Ovary (tissue), 9 donors: ENCODE measurements around the gene ABCB6. TPM values are rescaled to one million over a fixed set of nuclear protein-coding genes. Genes with fewer than 3 reads are reported as not detected.

ENCODE experiments used
- DNase-seq, 5 donors: peaks; one replicate each; pipeline ENCODE4 v3.0.0-alpha.2; 2019 to 2020
- H3K27ac ChIP-seq, 2 donors: fragments of 200-600 bp; one replicate each; pipeline versions ENCODE4 v1.5.1 to v1.8.0; 2019 to 2022
- H3K27me3 ChIP-seq: fragments of 200-600 bp; one replicate; pipeline ENCODE4 v1.8.0; 2022
- H3K36me3 ChIP-seq: fragments of 200-600 bp; sonication (generic); one replicate; pipeline ENCODE4 v1.5.1; 2019
- H3K4me1 ChIP-seq: one replicate; pipeline ENCODE4 v1.8.1; 2013; ENCODE audit warnings: mild to moderate bottlenecking, moderate library complexity; ENCODE audit not compliant: insufficient read depth
- H3K4me3 ChIP-seq: fragments of 200-600 bp; sonication (generic); one replicate; pipeline ENCODE4 v1.5.1; 2017
- H3K9me3 ChIP-seq, 2 donors: fragments of 200-600 bp in 1 of 2; sonication (generic) in 1 of 2; one replicate each; pipeline versions ENCODE4 v1.5.1 to v1.8.1; 2013 to 2019; ENCODE audit warnings: mild to moderate bottlenecking in 1 of 2, moderate library complexity in 1 of 2
- CTCF ChIP-seq, 3 donors: fragments of 450-650 bp in 2 of 3; fragments of 200-600 bp in 1 of 3; IDR thresholded peaks; one replicate each; pipeline versions ENCODE4 v1.5.1 to v1.8.0; 2016 to 2022; ENCODE audit warnings: antibody characterized with exemption in 3 of 3, mild to moderate bottlenecking in 1 of 3
- EP300 ChIP-seq: sonication (generic); formaldehyde crosslinking; IDR thresholded peaks from one replicate; pipeline ENCODE4 v1.6.1; 2017; ENCODE audit warnings: antibody characterized with exemption
- POLR2A ChIP-seq: fragments of 450-650 bp; IDR thresholded peaks from one replicate; pipeline ENCODE4 v1.6.1; 2017; ENCODE audit warnings: antibody characterized with exemption, mild to moderate bottlenecking, moderate library complexity
- WGBS, 3 donors: extraction: QIAGEN DNeasy Blood & Tissue Kit in 1 of 3; methylation state at CpG; one replicate each; pipeline versions ENCODE4 v1.1.5 to v1.1.7; 2013 to 2017; 5-methylcytosine and 5-hydroxymethylcytosine counted together
- intact Hi-C, 4 donors: fragments of 100-400 bp; cut with DNase I; formaldehyde crosslinking; loops; one replicate each; pipeline versions ENCODE4 v1.11.0 to v1.15.1; 2022 to 2023
- polyA plus RNA-seq, 2 donors: library from polyadenylated mRNA; stranded (reverse); fragments of 200-250 nt in 1 of 2; fragments of 350-450 nt in 1 of 2; fragmentation: Illumina TruSeq in 1 of 2; extraction: RNeasy Lipid Tissue Mini Kit (QIAGEN cat#74804) in 1 of 2; gene quantifications; one replicate each; pipeline ENCODE4 v1.2.3, GENCODE V29; 2013 to 2014
- total RNA-seq, 7 donors: library from RNA; depleted of rRNA in 2 of 7; stranded (reverse); fragments of >200 nt in 2 of 7; fragmentation: NEBNext Ultra II Directional in 3 of 7; extraction: Animal tissue kit (Norgen Biotek cat#: 25700) in 3 of 7; gene quantifications; one replicate each; pipeline versions ENCODE4 v1.1.0 to v1.2.4, GENCODE V29; 2016 to 2023
- donor health status: DM: no; HTN: no; CAD: no; lungs with moderate emphysema.
- donor health status: DM: no; HTN: no; CAD: no.
- donor health status: Bipolar disorder and iron deficiency.
- donor health status: DM: yes; HTN: yes; CAD: no.
- donor health status: DM: no; HTN: no; CAD: no.
- donor health status: DM: yes; HTN: yes; CAD: no.

Gene ABCB6
- total and polyA plus RNA-seq, 9 donors: 12.0 to 64.5 (median 35.9) TPM

DNA sequence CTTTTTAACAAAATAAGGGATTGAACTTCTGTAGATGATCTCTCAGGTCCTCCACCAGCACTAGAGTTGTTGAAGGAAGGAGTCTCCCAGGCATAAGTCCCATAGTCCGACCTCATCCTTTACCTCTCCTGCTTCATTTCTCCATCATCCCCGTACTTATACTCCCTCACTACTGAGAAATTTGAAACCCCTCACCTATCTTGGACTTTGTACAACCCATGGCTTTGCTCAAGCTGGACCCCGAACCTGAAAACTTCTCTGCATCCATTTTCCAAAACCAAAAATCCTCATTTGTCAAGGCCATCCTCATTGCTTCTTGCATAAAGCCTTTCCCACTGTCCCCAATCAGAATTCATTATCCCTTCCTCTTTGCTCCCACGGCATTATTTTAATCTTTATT lies 57.7 kb downstream of the ABCB6 start:
- TF ChIP-seq EP300 (no peak), POLR2A (no peak), CTCF (IDR thresholded peaks at IDR 0.05) (no peak)
- intact Hi-C loops: loop anchor here in 3 of 4 donors (2.0 to 10.0 kb wide), 6 partner anchors 16 to 374 kb away; partner anchors contain the start of genes DNPEP (in 2 of the 3) and CNPPD1 (in 1 of the 3)
- 59 to 66% (median 65%) methylated on average over 4 of the region's 4 CpGs for WGBS, 3 donors
- H3K27me3 ChIP-seq: no peaks in the 10 kb centered on the region
- H3K27ac ChIP-seq: peak overlapping the region in 1 of 2 donors; percentile 93
- peak overlapping the region; percentile 66 for H3K4me3 ChIP-seq
- H3K36me3 ChIP-seq: no peaks in the 10 kb centered on the region
- peaks cover 5% of the 10 kb centered on the region for H3K4me1 ChIP-seq
- no peaks in the 10 kb centered on the region for H3K9me3 ChIP-seq
- DNase-seq: no peak

DNA sequence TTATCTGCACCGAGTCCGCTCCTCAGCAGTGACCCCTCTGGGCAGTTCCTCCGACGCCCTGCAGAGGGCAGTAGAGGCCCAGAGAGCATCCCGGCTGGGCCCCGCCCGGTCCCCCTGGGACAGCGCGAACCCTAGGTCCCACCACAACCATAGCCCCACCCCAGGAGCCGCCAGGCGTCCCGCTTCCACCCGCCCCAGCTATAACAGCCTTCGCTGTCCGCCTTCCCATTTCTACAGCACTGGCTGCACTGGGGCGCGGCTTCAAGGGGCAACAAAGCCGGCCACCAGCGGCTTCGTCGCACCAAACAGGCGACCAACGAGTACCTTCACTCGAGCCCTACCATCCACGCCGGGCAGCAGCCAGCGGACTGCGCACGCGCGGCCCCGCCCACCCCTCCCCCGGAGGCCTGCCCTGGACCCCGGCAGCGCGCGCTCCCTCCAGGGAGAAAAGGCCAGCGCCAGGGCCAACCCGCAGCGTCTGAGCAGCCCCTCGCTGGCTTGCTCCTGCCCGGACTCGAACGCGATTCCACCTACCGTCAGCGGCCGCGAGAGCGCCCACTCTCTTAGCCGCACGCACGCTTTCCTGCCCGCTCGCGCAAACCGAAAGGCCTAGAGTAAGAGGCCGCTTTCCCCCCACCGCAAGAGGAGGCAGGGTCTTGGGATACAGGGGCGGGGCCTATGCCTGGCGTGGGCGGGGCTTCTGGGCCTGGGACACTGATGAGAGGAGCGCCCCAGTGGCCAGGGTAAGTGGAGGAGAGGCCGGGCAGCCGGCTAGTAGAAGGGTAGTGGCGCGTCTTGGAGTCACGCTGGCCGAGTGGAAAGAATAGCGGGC lies 58.4 kb downstream of the ABCB6 start, which contains the start of gene NHEJ1:
Gene NHEJ1, minus strand, starts transcription at position 630 of the 832 bp plus-strand sequence. CDS start 2,453 bp downstream, outside the sequence.
- peaks cover 5% of the 10 kb centered on the region for H3K4me1 ChIP-seq
- no peaks in the 10 kb centered on the region for H3K9me3 ChIP-seq
- TF ChIP-seq EP300: no peak
- TF ChIP-seq POLR2A: peak; percentile 62
- peak; percentile 94 to 99 (median 95) for TF ChIP-seq CTCF (IDR thresholded peaks at IDR 0.05)
- no peaks in the 10 kb centered on the region for H3K36me3 ChIP-seq
- WGBS, 3 donors: 0 to 1% (median 0%) methylated on average over 50 to 70 of the region's 70 CpGs
- DNase-seq: peak; percentile 97 to 99 (median 98)
- H3K4me3 ChIP-seq: peak within 1 kb of the TSS; percentile 66
- H3K27ac ChIP-seq: peak within 1 kb of the TSS; percentile 87 to 93
- intact Hi-C loops: loop anchor here in 3 of 4 donors (2.0 to 10.0 kb wide), 6 partner anchors 16 to 374 kb away; partner anchors contain the start of genes DNPEP (in 2 of the 3) and CNPPD1 (in 1 of the 3)
- no peaks in the 10 kb centered on the region for H3K27me3 ChIP-seq

Other genes with a start within 250 kb of the ABCB6 start
- under 1 TPM in 2 of 7 donors, not detected in 5; 0.11 to 0.13 TPM for gene FEV, start 233.8 kb downstream of the ABCB6 start, total RNA-seq
- not detected for gene FEV, start 233.8 kb downstream of the ABCB6 start, polyA plus RNA-seq
- gene CRYBA2, start 225.5 kb downstream of the ABCB6 start, total RNA-seq: not detected
- not detected for gene CRYBA2, start 225.5 kb downstream of the ABCB6 start, polyA plus RNA-seq
- gene CFAP65, start 177.4 kb downstream of the ABCB6 start, total RNA-seq: 10 to 100 TPM in 1 of 7 donors, 1 to 10 TPM in 1, under 1 TPM in 3, not detected in 2; 0.82 to 19.6 (median 0.95) TPM
- gene CFAP65, start 177.4 kb downstream of the ABCB6 start, polyA plus RNA-seq: under 1 TPM in 1 of 2 donors, not detected in 1; 0.04 TPM
- gene IHH, start 158.0 kb downstream of the ABCB6 start, total RNA-seq: under 1 TPM in 3 of 7 donors, not detected in 4; 0.15 to 0.80 (median 0.36) TPM
- 1 to 10 TPM in 1 of 2 donors, under 1 TPM in 1; 0.12 to 1.6 TPM for gene IHH, start 158.0 kb downstream of the ABCB6 start, polyA plus RNA-seq
- gene NHEJ1, start 58.1 kb downstream of the ABCB6 start, total RNA-seq: 10 to 100 TPM; 14.7 to 19.1 (median 17.1) TPM
- gene NHEJ1, start 58.1 kb downstream of the ABCB6 start, polyA plus RNA-seq: 10 to 100 TPM; 10.8 to 23.1 TPM
- gene SLC23A3, start 48.9 kb downstream of the ABCB6 start, total RNA-seq: 1 to 10 TPM in 6 of 7 donors, under 1 TPM in 1; 0.84 to 4.5 (median 1.7) TPM
- gene SLC23A3, start 48.9 kb downstream of the ABCB6 start, polyA plus RNA-seq: 1 to 10 TPM in 1 of 2 donors, under 1 TPM in 1; 0.81 to 1.1 TPM
- gene CNPPD1, start 42.0 kb downstream of the ABCB6 start, total RNA-seq: 10 to 100 TPM; 29.7 to 68.2 (median 62.8) TPM
- gene CNPPD1, start 42.0 kb downstream of the ABCB6 start, polyA plus RNA-seq: 10 to 100 TPM; 27.1 to 46.7 TPM
- 100 to 1,000 TPM in 3 of 7 donors, 10 to 100 TPM in 4; 40.9 to 106 (median 95.6) TPM for gene RETREG2, start 40.7 kb downstream of the ABCB6 start, total RNA-seq
- gene RETREG2, start 40.7 kb downstream of the ABCB6 start, polyA plus RNA-seq: 100 to 1,000 TPM in 1 of 2 donors, 10 to 100 TPM in 1; 74.4 to 110 TPM
- 10 to 100 TPM; 22.4 to 45.6 (median 33.9) TPM for gene ZFAND2B, start 12.2 kb downstream of the ABCB6 start, total RNA-seq
- gene ZFAND2B, start 12.2 kb downstream of the ABCB6 start, polyA plus RNA-seq: 10 to 100 TPM; 14.3 to 31.1 TPM
- 10 to 100 TPM; 22.6 to 44.6 (median 32.6) TPM for gene ATG9A, start 10.7 kb upstream of the ABCB6 start, total RNA-seq
- 10 to 100 TPM; 29.7 to 46.3 TPM for gene ATG9A, start 10.7 kb upstream of the ABCB6 start, polyA plus RNA-seq
- 10 to 100 TPM; 36.4 to 60.2 (median 44.1) TPM for gene ANKZF1, start 10.8 kb upstream of the ABCB6 start, total RNA-seq
- gene ANKZF1, start 10.8 kb upstream of the ABCB6 start, polyA plus RNA-seq: 10 to 100 TPM; 33.1 to 36.5 TPM
- 10 to 100 TPM in 6 of 7 donors, 1 to 10 TPM in 1; 5.7 to 20.3 (median 13.9) TPM for gene GLB1L, start 26.5 kb upstream of the ABCB6 start, total RNA-seq
- gene GLB1L, start 26.5 kb upstream of the ABCB6 start, polyA plus RNA-seq: 10 to 100 TPM; 12.8 to 19.6 TPM
- 10 to 100 TPM; 12.4 to 24.8 (median 17.9) TPM for gene STK16, start 26.5 kb upstream of the ABCB6 start, total RNA-seq
- 10 to 100 TPM; 19.1 to 29.4 TPM for gene STK16, start 26.5 kb upstream of the ABCB6 start, polyA plus RNA-seq
- gene TUBA4B, start 34.3 kb upstream of the ABCB6 start, total RNA-seq: 10 to 100 TPM in 1 of 7 donors, 1 to 10 TPM in 1, under 1 TPM in 3, not detected in 2; 0.27 to 13.2 (median 0.83) TPM
- under 1 TPM; 0.18 to 0.34 TPM for gene TUBA4B, start 34.3 kb upstream of the ABCB6 start, polyA plus RNA-seq
- gene TUBA4A, start 35.0 kb upstream of the ABCB6 start, total RNA-seq: 10 to 100 TPM in 6 of 7 donors, 1 to 10 TPM in 1; 8.4 to 53.6 (median 16.5) TPM
- gene TUBA4A, start 35.0 kb upstream of the ABCB6 start, polyA plus RNA-seq: 10 to 100 TPM in 1 of 2 donors, 1 to 10 TPM in 1; 7.9 to 42.2 TPM
- 100 to 1,000 TPM in 1 of 7 donors, 10 to 100 TPM in 6; 34.0 to 101 (median 85.7) TPM for gene DNAJB2, start 60.4 kb upstream of the ABCB6 start, total RNA-seq
- 10 to 100 TPM; 77.9 to 87.5 TPM for gene DNAJB2, start 60.4 kb upstream of the ABCB6 start, polyA plus RNA-seq
- gene PTPRN, start 90.4 kb upstream of the ABCB6 start, total RNA-seq: 1 to 10 TPM in 3 of 7 donors, under 1 TPM in 3, not detected in 1; 0.12 to 2.3 (median 0.82) TPM
- gene PTPRN, start 90.4 kb upstream of the ABCB6 start, polyA plus RNA-seq: 1 to 10 TPM in 1 of 2 donors, under 1 TPM in 1; 0.08 to 1.3 TPM
- gene RESP18, start 113.8 kb upstream of the ABCB6 start, total RNA-seq: not detected
- gene RESP18, start 113.8 kb upstream of the ABCB6 start, polyA plus RNA-seq: not detected
- 10 to 100 TPM; 34.7 to 72.9 (median 66.4) TPM for gene DNPEP, start 169.0 kb upstream of the ABCB6 start, total RNA-seq
- 10 to 100 TPM; 23.4 to 54.2 TPM for gene DNPEP, start 169.0 kb upstream of the ABCB6 start, polyA plus RNA-seq
- gene DES, start 199.4 kb upstream of the ABCB6 start, total RNA-seq: 1,000 to 10,000 TPM in 1 of 7 donors, 100 to 1,000 TPM in 4, 10 to 100 TPM in 2; 86.5 to 1,061 (median 184) TPM
- gene DES, start 199.4 kb upstream of the ABCB6 start, polyA plus RNA-seq: 100 to 1,000 TPM; 149 to 642 TPM
- gene SPEG, start 215.9 kb upstream of the ABCB6 start, total RNA-seq: 10 to 100 TPM; 13.9 to 79.7 (median 29.6) TPM
- 10 to 100 TPM in 1 of 2 donors, 1 to 10 TPM in 1; 9.9 to 31.4 TPM for gene SPEG, start 215.9 kb upstream of the ABCB6 start, polyA plus RNA-seq